IPS-20b (cell line): Measurements from ENCODE around the gene BECN2.
"Not testable (repeated sequence)": the region's sequence is repeated elsewhere in the genome, so short reads cannot be mapped to it uniquely, and the experiment has no call there.

ENCODE experiments used
- H3K27ac ChIP-seq: one replicate; pipeline ENCODE4 v1.5.1; 2013; ENCODE audit warnings: low read length
- H3K27me3 ChIP-seq: 2 replicates; pipeline ENCODE4 v1.6.1; 2013; ENCODE audit warnings: mild to moderate bottlenecking, low read length, inconsistent platforms; ENCODE audit not compliant: insufficient read depth
- H3K36me3 ChIP-seq: 2 replicates; pipeline ENCODE4 v1.6.1; 2013; ENCODE audit warnings: low read depth, mild to moderate bottlenecking, inconsistent platforms, low read length, moderate library complexity; ENCODE audit not compliant: insufficient read depth
- H3K4me1 ChIP-seq: 2 replicates; pipeline ENCODE4 v1.6.1; 2013; ENCODE audit warnings: mild to moderate bottlenecking, control low read depth, inconsistent platforms, low read length, moderate library complexity; ENCODE audit not compliant: insufficient read depth
- H3K4me3 ChIP-seq: 2 replicates; pipeline ENCODE4 v1.5.1; 2013; ENCODE audit warnings: mild to moderate bottlenecking, low read length, inconsistent platforms
- H3K9ac ChIP-seq: 2 replicates; pipeline ENCODE4 v1.6.1; 2013; ENCODE audit warnings: low read depth, mild to moderate bottlenecking, inconsistent platforms, low read length, moderate library complexity
- H3K9me3 ChIP-seq: 2 replicates; pipeline ENCODE4 v1.6.1; 2013; ENCODE audit warnings: mild to moderate bottlenecking, low read depth, low read length, inconsistent platforms; ENCODE audit not compliant: insufficient read depth

Gene BECN2

GRCh38 chr1:241985787-241986186 is 28.2 kb downstream of the BECN2 start:
- H3K4me3 ChIP-seq, result no peak overlapping the region
- no peaks in the 10 kb centered on the region for H3K27me3 ChIP-seq
- no peak overlapping the region for H3K9ac ChIP-seq
- no peaks in the 10 kb centered on the region for H3K9me3 ChIP-seq
- no peaks in the 10 kb centered on the region for H3K4me1 ChIP-seq
- no peaks in the 10 kb centered on the region for H3K36me3 ChIP-seq
- H3K27ac ChIP-seq, result no peak overlapping the region

- H3K27ac ChIP-seq, H3K4me1 ChIP-seq, H3K36me3 ChIP-seq, H3K9me3 ChIP-seq, H3K27me3 ChIP-seq, H3K9ac ChIP-seq, H3K4me3 ChIP-seq: not testable (repeated sequence)
These were observed 30.9 kb downstream of the BECN2 start for GRCh38 chr1:241988389-241988930.

GRCh38 chr1:241990040-241990439 is 32.5 kb downstream of the BECN2 start:
- Histone ChIP-seq H3K4me1 (no peaks in the 10 kb centered on the region), H3K9me3 (no peaks in the 10 kb centered on the region), H3K27me3 (no peaks in the 10 kb centered on the region), H3K9ac (no peak overlapping the region), H3K27ac (no peak overlapping the region), H3K4me3 (no peak overlapping the region), H3K36me3 (no peaks in the 10 kb centered on the region)

- Histone ChIP-seq H3K9me3 (no peaks in the 10 kb centered on the region), H3K4me1 (no peaks in the 10 kb centered on the region), H3K27ac (no peak overlapping the region), H3K4me3 (no peak overlapping the region), H3K27me3 (0 out of 2 replicates have a peak, but pooled peaks cover 3% of the 10 kb centered on the region), H3K9ac (no peak overlapping the region), H3K36me3 (no peaks in the 10 kb centered on the region)
These were observed 35.2 kb downstream of the BECN2 start for GRCh38 chr1:241992734-241993133.

- H3K27me3 ChIP-seq, result 0 out of 2 replicates have a peak, but pooled peaks cover 4% of the 10 kb centered on the region
- H3K9me3 ChIP-seq, result no peaks in the 10 kb centered on the region
- H3K27ac ChIP-seq, result no peak overlapping the region
- no peaks in the 10 kb centered on the region for H3K36me3 ChIP-seq
- peaks cover 6% of the 10 kb centered on the region; the same call in 1 of the 2 replicates for H3K4me1 ChIP-seq
- H3K4me3 ChIP-seq, result no peak overlapping the region
- no peak overlapping the region for H3K9ac ChIP-seq
These were observed 36.6 kb downstream of the BECN2 start for GRCh38 chr1:241994171-241994570.

GRCh38 chr1:241997401-241997998 is 39.9 kb downstream of the BECN2 start:
- no peak overlapping the region for H3K4me3 ChIP-seq
- no peaks in the 10 kb centered on the region for H3K9me3 ChIP-seq
- peaks cover 8% of the 10 kb centered on the region; the same call in 1 of the 2 replicates for H3K4me1 ChIP-seq
- no peak overlapping the region for H3K27ac ChIP-seq
- no peaks in the 10 kb centered on the region for H3K36me3 ChIP-seq
- H3K9ac ChIP-seq, result no peak overlapping the region
- 0 out of 2 replicates have a peak, but pooled peaks cover 4% of the 10 kb centered on the region for H3K27me3 ChIP-seq

- no peaks in the 10 kb centered on the region for H3K36me3 ChIP-seq
- no peaks in the 10 kb centered on the region for H3K9me3 ChIP-seq
- H3K4me1 ChIP-seq, result peaks cover 8% of the 10 kb centered on the region; the same call in 1 of the 2 replicates
- H3K9ac ChIP-seq, result peak overlapping the region; percentile 74; the same call in 1 of the 2 replicates
- H3K4me3 ChIP-seq, result peak overlapping the region; percentile 85
- H3K27ac ChIP-seq, result no peak overlapping the region
- H3K27me3 ChIP-seq, result 0 out of 2 replicates have a peak, but pooled peaks cover 4% of the 10 kb centered on the region
These were observed 40.9 kb downstream of the BECN2 start for GRCh38 chr1:241998412-241998921.

GRCh38 chr1:241999026-241999425 is 41.5 kb downstream of the BECN2 start, which contains the start of gene MAP1LC3C:
MAP1LC3C (minus strand) TSS chr1:241999098; CDS start chr1:241999008, 90 bp downstream.
- peak within 1 kb of the TSS; percentile 85 for H3K4me3 ChIP-seq
- H3K9ac ChIP-seq, result peak within 1 kb of the TSS; percentile 74; the same call in 1 of the 2 replicates

GRCh38 chr1:242000434-242000833 is 42.9 kb downstream of the BECN2 start:
- Histone ChIP-seq H3K9me3 (no peaks in the 10 kb centered on the region), H3K27ac (no peak overlapping the region), H3K27me3 (0 out of 2 replicates have a peak, but pooled peaks cover 4% of the 10 kb centered on the region), H3K36me3 (no peaks in the 10 kb centered on the region), H3K4me3 (no peak overlapping the region), H3K4me1 (peaks cover 8% of the 10 kb centered on the region; the same call in 1 of the 2 replicates), H3K9ac (no peak overlapping the region)

More at GRCh38 chr1:241999026-241999425, 41.5 kb downstream of the BECN2 start, which contains the start of gene MAP1LC3C:
- Histone ChIP-seq H3K9me3 (no peaks in the 10 kb centered on the region), H3K27ac (no peak within 1 kb of the TSS), H3K36me3 (no peaks in the 10 kb centered on the region), H3K27me3 (0 out of 2 replicates have a peak, but pooled peaks cover 4% of the 10 kb centered on the region), H3K4me1 (peaks cover 8% of the 10 kb centered on the region; the same call in 1 of the 2 replicates)

- H3K27ac ChIP-seq, result no peak overlapping the region
- H3K27me3 ChIP-seq, result 0 out of 2 replicates have a peak, but pooled peaks cover 4% of the 10 kb centered on the region
- no peak overlapping the region for H3K9ac ChIP-seq
- H3K4me3 ChIP-seq, result no peak overlapping the region
- no peaks in the 10 kb centered on the region for H3K36me3 ChIP-seq
- H3K4me1 ChIP-seq, result peaks cover 8% of the 10 kb centered on the region; the same call in 1 of the 2 replicates
- no peaks in the 10 kb centered on the region for H3K9me3 ChIP-seq
These were observed 44.5 kb downstream of the BECN2 start for GRCh38 chr1:242002072-242002471.

- H3K4me1 ChIP-seq, result peaks cover 8% of the 10 kb centered on the region; the same call in 1 of the 2 replicates
- 0 out of 2 replicates have a peak, but pooled peaks cover 3% of the 10 kb centered on the region for H3K27me3 ChIP-seq
- no peaks in the 10 kb centered on the region for H3K9me3 ChIP-seq
- H3K27ac ChIP-seq, result no peak overlapping the region
- no peaks in the 10 kb centered on the region for H3K36me3 ChIP-seq
- H3K9ac ChIP-seq, result no peak overlapping the region
- H3K4me3 ChIP-seq, result no peak overlapping the region
These were observed 44.9 kb downstream of the BECN2 start for GRCh38 chr1:242002510-242002909.
